Stomach smooth muscle (tissue), 2 donors: ENCODE results near the gene TMEM158.

Source experiments
- H3K27ac ChIP-seq: one replicate; pipeline ENCODE4 v1.7.0; 2013; ENCODE audit warnings: mild to moderate bottlenecking, low read length, inconsistent platforms
- H3K27me3 ChIP-seq, 2 donors: one replicate each; pipeline ENCODE4 v1.7.0; 2013; ENCODE audit warnings: low read length in 2 of 2; ENCODE audit not compliant: insufficient read depth in 2 of 2, control insufficient read depth in 1 of 2
- H3K36me3 ChIP-seq, 2 donors: one replicate each; pipeline ENCODE4 v1.7.0; 2013; ENCODE audit warnings: low read length in 2 of 2; ENCODE audit not compliant: control insufficient read depth in 2 of 2, insufficient read depth in 2 of 2
- H3K4me1 ChIP-seq: one replicate; pipeline ENCODE4 v1.7.0; 2013; ENCODE audit warnings: low read length; ENCODE audit not compliant: control insufficient read depth, insufficient read depth
- H3K4me3 ChIP-seq, 2 donors: one replicate each; pipeline ENCODE4 v1.7.0; 2013; ENCODE audit warnings: low read length in 2 of 2
- H3K9ac ChIP-seq, 2 donors: one replicate each; pipeline ENCODE4 v1.7.0; 2013; ENCODE audit warnings: low read length in 2 of 2, mild to moderate bottlenecking in 1 of 2
- H3K9me3 ChIP-seq, 2 donors: one replicate each; pipeline ENCODE4 v1.7.0; 2013; ENCODE audit warnings: low read length in 2 of 2; ENCODE audit not compliant: control insufficient read depth in 2 of 2
- donor health status: healthy.
- donor health status: Pancreatic carcinoma.

The TMEM158 gene

GRCh38 chr3:45232521-45232920 is 6.4 kb upstream of the TMEM158 start:
- Histone ChIP-seq H3K4me3 (no peak overlapping the region), H3K27me3 (peaks cover 0 to 2% of the 10 kb centered on the region in 2 donors), H3K4me1 (no peaks in the 10 kb centered on the region), H3K9me3 (no peaks in the 10 kb centered on the region), H3K36me3 (no peaks in the 10 kb centered on the region), H3K27ac (no peak overlapping the region), H3K9ac (no peak overlapping the region)

DNA sequence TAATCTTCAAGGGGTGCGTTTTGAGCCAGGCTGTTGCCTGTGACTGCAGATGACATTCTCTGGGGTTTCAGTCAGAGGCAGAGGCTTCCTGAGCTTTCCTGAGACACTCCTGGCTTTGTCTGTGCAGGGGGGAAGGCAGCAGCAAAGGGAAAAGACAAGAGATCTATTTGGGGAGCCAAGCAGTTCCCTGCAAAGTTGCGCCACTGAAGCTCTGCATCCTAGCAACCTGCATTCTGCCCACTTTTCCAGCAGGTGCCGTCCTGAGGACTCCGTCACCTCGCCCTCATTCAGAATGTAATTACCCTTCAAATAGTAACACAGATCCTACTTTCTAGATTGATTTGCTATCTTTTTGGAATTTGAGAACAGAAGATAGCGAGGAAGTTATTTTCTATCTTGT is 1.9 kb upstream of the TMEM158 start:
- Histone ChIP-seq H3K36me3 (no peaks in the 10 kb centered on the region), H3K27ac (no peak overlapping the region), H3K4me1 (peaks cover 12% of the 10 kb centered on the region), H3K9ac (no peak overlapping the region), H3K9me3 (no peaks in the 10 kb centered on the region), H3K4me3 (no peak overlapping the region), H3K27me3 (peaks cover 0 to 2% of the 10 kb centered on the region in 2 donors)

DNA sequence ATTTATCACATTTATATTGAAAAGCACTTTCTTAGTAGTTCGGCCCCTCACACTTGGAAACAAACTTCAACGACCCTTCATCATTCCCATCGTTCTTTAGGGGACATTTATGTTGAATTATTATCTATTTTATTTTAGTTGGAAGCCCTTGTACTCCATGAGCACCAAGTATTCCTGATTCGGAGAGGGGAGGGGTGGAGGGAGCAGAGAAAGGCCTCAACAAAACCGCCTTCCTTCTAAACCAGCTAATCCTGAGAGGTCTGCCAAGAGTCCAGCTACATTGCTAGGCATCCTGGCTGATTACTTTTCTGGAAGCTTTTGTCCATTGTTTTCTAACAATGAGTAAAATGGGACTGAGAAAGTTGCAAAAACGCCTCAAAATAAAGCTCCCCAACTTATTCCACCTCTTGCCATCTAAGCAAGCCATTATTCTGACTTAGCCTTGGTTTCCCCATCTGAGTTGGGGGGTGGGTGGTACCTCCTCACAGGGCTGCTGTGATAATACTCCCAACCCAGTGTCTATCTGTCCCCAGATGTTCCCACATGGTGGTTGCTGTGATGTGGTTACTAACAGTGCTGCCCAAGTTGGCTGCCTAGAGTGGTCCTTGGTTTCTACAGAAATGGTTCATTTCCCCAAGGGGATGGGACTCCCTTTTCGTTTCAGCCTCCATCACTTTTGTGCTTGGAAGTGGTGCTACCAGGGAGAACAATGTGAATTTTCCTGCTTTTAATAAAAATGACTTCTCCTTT is 1.2 kb upstream of the TMEM158 start:
- Histone ChIP-seq H3K9me3 (no peaks in the 10 kb centered on the region), H3K36me3 (no peaks in the 10 kb centered on the region), H3K27ac (no peak overlapping the region), H3K27me3 (peaks cover 0 to 2% of the 10 kb centered on the region in 2 donors), H3K4me1 (peaks cover 12% of the 10 kb centered on the region), H3K4me3 (no peak overlapping the region), H3K9ac (no peak overlapping the region)

DNA sequence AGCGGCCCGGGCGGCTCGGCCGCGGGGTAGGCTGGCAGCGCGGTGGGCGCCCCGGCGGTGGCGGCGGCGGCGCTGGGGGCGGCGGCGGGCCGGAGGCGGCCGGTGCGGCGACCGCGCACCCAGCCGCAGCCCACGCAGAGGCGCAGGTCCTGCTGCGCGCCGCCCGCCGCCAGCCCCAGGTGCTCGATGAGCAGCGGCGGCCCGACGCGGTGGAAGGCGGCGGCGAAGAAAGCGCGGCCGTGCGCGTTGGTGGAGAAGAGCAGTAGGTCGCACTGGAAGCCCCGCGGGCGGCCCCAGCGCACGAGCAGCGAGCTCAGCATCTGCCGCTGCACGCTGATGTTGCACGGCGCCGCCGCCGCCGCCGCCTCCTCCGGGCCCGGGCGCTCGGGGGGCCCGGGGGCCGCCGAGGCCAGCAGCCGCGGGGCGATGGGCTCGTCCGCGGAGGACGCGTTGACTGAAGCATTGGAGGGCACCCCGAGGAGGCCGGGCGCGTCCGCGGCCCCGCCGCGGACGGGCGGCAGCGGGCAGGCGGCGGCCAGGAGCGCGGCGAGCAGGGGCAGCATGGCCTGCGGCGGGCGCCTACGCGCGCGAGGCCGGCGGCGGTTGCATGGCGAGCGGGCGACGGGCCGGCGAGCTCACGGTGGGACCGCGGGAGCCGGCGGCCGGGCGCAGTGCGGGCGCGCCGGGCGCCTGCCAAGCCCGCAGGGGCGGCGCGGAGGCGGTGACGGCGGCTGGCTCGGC is 452 bp downstream of the TMEM158 start:
- H3K9ac ChIP-seq = no peak overlapping the region
- H3K4me1 ChIP-seq = peaks cover 12% of the 10 kb centered on the region
- H3K9me3 ChIP-seq = no peaks in the 10 kb centered on the region
- no peak overlapping the region for H3K27ac ChIP-seq
- peak overlapping the region; percentile 34 to 78 for H3K4me3 ChIP-seq
- no peaks in the 10 kb centered on the region for H3K36me3 ChIP-seq
- H3K27me3 ChIP-seq = peaks cover 0 to 2% of the 10 kb centered on the region in 2 donors

DNA sequence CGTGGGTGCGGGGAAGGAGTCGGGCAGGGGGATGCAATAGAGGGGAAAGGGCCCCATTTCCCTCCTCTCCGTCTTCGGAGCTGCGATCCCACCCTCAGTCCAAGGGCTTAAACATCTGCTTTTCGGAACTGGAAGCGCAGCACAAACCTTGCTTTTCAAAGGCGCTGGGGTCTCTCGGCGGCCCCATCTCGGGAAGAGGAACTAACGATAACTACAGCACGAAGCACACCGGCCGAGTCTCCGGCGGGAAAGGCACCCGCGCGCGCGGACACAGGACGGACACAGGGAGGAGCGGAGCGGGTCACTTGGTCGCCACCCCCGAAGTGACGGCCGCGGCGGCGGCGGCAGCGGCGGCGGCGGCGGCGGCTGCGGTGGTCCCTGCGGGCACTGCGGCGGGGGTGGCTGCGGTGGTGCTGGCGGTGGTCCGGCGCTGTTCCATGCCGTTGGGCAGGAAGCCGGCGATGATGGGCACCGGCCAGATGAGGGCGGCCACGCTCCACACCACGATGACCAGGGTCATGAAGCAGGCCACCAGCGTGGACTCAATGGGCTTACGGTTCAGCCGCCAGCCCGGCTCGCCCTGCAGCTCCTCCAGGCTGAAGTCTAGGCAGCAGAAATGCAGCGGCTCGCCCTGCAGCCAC is 1.1 kb downstream of the TMEM158 start:
- no peaks in the 10 kb centered on the region for H3K9me3 ChIP-seq
- peak overlapping the region; percentile 13 to 36 for H3K9ac ChIP-seq
- H3K27ac ChIP-seq = no peak overlapping the region
- peak overlapping the region; percentile 55 to 78 for H3K4me3 ChIP-seq
- H3K4me1 ChIP-seq = peaks cover 12% of the 10 kb centered on the region
- H3K27me3 ChIP-seq = peaks cover 0 to 2% of the 10 kb centered on the region in 2 donors
- no peaks in the 10 kb centered on the region for H3K36me3 ChIP-seq

DNA sequence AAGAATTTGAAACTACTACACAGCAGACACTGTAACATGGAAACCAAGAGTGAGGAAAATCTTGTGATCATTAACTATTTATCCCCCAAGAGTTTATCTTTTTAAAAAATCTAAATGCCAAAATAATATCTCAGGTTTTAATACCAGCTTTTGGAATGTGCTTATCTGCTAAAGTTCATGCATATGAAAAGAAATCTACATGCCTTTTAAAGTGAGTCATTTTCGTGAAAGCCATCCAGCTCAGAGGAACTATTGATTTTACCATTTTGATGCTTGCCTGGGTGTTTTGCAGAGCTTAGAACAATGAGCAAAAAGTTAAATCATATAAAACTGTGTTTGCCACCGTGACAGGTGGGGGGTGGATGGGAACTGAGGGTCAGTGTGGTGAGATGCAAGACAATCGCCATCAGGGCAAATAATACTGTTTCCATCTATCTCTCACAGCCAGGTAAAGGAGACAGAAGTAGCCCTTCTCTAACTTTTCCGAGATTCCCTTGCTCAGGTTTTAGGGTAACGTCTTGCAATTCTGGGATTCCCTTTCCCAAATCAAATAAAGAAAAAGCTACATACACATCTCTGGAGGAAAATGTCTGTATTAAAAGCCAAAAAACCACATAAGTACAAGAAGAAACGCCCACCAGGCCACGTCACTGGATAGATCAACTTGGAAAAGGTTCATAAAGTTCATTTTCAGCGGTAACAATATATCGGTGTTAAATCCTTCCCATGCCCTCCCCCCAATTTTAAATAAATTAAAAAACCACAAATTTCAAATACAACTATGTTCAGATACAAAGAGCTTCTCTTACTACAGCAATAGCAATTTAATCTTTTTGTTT is 2.0 kb downstream of the TMEM158 start:
- Histone ChIP-seq H3K27me3 (no peaks in the 10 kb centered on the region), H3K27ac (no peak overlapping the region), H3K4me1 (peaks cover 12% of the 10 kb centered on the region), H3K36me3 (no peaks in the 10 kb centered on the region), H3K9ac (no peak overlapping the region), H3K9me3 (no peaks in the 10 kb centered on the region), H3K4me3 (peak overlapping the region in 1 of 2 donors; percentile 78)

- Histone ChIP-seq H3K4me1 (peaks cover 5% of the 10 kb centered on the region), H3K4me3 (no peak overlapping the region), H3K36me3 (no peaks in the 10 kb centered on the region), H3K27ac (no peak overlapping the region), H3K27me3 (no peaks in the 10 kb centered on the region), H3K9me3 (no peaks in the 10 kb centered on the region), H3K9ac (no peak overlapping the region)
These were observed 6.4 kb downstream of the TMEM158 start for GRCh38 chr3:45219694-45220093.

DNA sequence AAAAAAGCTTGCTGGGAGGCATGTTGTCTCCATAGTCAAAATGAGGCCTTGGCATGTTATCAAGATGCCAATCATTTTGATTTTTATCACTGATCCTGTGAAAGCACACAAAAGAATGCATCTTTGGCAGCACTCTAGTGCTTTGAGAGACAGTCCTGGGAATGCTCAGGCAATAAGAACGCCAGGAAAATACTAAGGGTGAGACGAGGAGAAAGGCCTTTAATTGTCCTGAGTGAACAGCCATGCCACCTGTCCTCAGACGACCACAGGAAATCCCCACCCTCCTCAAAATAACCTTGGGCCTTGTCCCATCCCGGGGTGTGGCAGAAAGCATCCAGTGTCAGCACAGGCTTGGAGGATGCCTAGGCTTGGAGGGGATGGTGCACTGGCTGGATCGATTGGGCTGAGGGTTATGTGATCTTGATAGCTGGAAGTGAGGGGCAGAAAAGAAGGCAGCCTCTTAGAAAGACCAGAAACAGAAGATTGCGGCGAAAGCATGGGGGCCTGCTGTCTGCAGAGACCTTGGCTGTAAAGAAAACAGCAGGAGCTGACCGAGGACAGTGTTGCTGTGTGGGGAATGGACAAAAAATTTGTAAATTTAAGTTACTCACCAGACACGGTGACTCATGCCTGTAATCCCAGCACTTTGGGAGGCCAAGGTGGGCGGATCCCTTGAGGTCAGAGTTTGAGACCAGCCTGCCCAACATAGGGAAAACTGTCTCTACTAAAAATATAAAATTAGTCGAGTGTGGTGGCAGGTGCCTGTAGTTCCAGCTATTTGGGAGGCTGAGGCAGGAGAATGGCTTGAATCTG is 7.3 kb downstream of the TMEM158 start:
- Histone ChIP-seq H3K36me3 (no peaks in the 10 kb centered on the region), H3K9ac (no peak overlapping the region), H3K9me3 (no peaks in the 10 kb centered on the region), H3K4me3 (no peak overlapping the region), H3K27me3 (no peaks in the 10 kb centered on the region), H3K4me1 (peaks cover 4% of the 10 kb centered on the region), H3K27ac (no peak overlapping the region)

- Histone ChIP-seq H3K27me3 (no peaks in the 10 kb centered on the region), H3K9me3 (no peaks in the 10 kb centered on the region), H3K4me1 (peaks cover 15% of the 10 kb centered on the region), H3K27ac (no peak overlapping the region), H3K36me3 (no peaks in the 10 kb centered on the region), H3K9ac (no peak overlapping the region), H3K4me3 (no peak overlapping the region)
These were observed 10.0 kb downstream of the TMEM158 start for GRCh38 chr3:45216021-45216609.
